ENCODE results near the gene PLSCR3. TPM values are rescaled to one million over a fixed set of nuclear protein-coding genes. Genes with fewer than 3 reads are reported as not detected.

Gene PLSCR3
- total RNA-seq, 1 experiment from 2014 or later: 39.8 TPM

Other genes with a start within 250 kb of the PLSCR3 start
- 1.2 TPM in 1 of 2 replicates, not detected in the other for gene ASGR1, start 215.2 kb downstream of the PLSCR3 start, total RNA-seq (2014; rRNA removed; shearing (Covaris generic); ENCODE audit: low replicate concordance)
- gene DLG4, start 174.7 kb downstream of the PLSCR3 start, total RNA-seq (2014; rRNA removed; shearing (Covaris generic); ENCODE audit: low replicate concordance): 8.5 and 24.1 TPM in 2 replicates
- 245 and 371 TPM in 2 replicates for gene ACADVL, start 174.6 kb downstream of the PLSCR3 start, total RNA-seq (2014; rRNA removed; shearing (Covaris generic); ENCODE audit: low replicate concordance)
- gene DVL2, start 160.0 kb downstream of the PLSCR3 start, total RNA-seq (2014; rRNA removed; shearing (Covaris generic); ENCODE audit: low replicate concordance): 75.2 and 117 TPM in 2 replicates
- gene PHF23, start 155.1 kb downstream of the PLSCR3 start, total RNA-seq (2014; rRNA removed; shearing (Covaris generic); ENCODE audit: low replicate concordance): 36.7 and 69.3 TPM in 2 replicates
- gene GABARAP, start 152.1 kb downstream of the PLSCR3 start, total RNA-seq (2014; rRNA removed; shearing (Covaris generic); ENCODE audit: low replicate concordance): 218 and 301 TPM in 2 replicates
- gene CTDNEP1, start 142.8 kb downstream of the PLSCR3 start, total RNA-seq (2014; rRNA removed; shearing (Covaris generic); ENCODE audit: low replicate concordance): 52.6 and 87.8 TPM in 2 replicates
- gene ELP5, start 142.3 kb downstream of the PLSCR3 start, total RNA-seq (2014; rRNA removed; shearing (Covaris generic); ENCODE audit: low replicate concordance): 38.8 and 53.4 TPM in 2 replicates
- gene CLDN7, start 132.0 kb downstream of the PLSCR3 start, total RNA-seq (2014; rRNA removed; shearing (Covaris generic); ENCODE audit: low replicate concordance): not detected in 2 replicates
- gene SLC2A4, start 112.8 kb downstream of the PLSCR3 start, total RNA-seq (2014; rRNA removed; shearing (Covaris generic); ENCODE audit: low replicate concordance): 0.14 TPM in 1 of 2 replicates, not detected in the other
- not detected in 2 replicates for gene YBX2, start 99.9 kb downstream of the PLSCR3 start, total RNA-seq (2014; rRNA removed; shearing (Covaris generic); ENCODE audit: low replicate concordance)
- gene EIF5A, start 86.9 kb downstream of the PLSCR3 start, total RNA-seq (2014; rRNA removed; shearing (Covaris generic); ENCODE audit: low replicate concordance): 231 and 326 TPM in 2 replicates
- 36.9 and 63.1 TPM in 2 replicates for gene GPS2, start 79.2 kb downstream of the PLSCR3 start, total RNA-seq (2014; rRNA removed; shearing (Covaris generic); ENCODE audit: low replicate concordance)
- gene NEURL4, start 65.2 kb downstream of the PLSCR3 start, total RNA-seq (2014; rRNA removed; shearing (Covaris generic); ENCODE audit: low replicate concordance): 11.1 and 21.2 TPM in 2 replicates
- 51.0 and 85.0 TPM in 2 replicates for gene ACAP1, start 58.0 kb downstream of the PLSCR3 start, total RNA-seq (2014; rRNA removed; shearing (Covaris generic); ENCODE audit: low replicate concordance)
- 5.1 and 6.8 TPM in 2 replicates for gene KCTD11, start 42.4 kb downstream of the PLSCR3 start, total RNA-seq (2014; rRNA removed; shearing (Covaris generic); ENCODE audit: low replicate concordance)
- not detected in 2 replicates for gene TMEM95, start 39.4 kb downstream of the PLSCR3 start, total RNA-seq (2014; rRNA removed; shearing (Covaris generic); ENCODE audit: low replicate concordance)
- 0.75 and 3.8 TPM in 2 replicates for gene TNK1, start 13.4 kb downstream of the PLSCR3 start, total RNA-seq (2014; rRNA removed; shearing (Covaris generic); ENCODE audit: low replicate concordance)
- gene TMEM256, start 9.6 kb upstream of the PLSCR3 start, total RNA-seq (2014; rRNA removed; shearing (Covaris generic); ENCODE audit: low replicate concordance): 262 and 330 TPM in 2 replicates
- not detected in 2 replicates for gene NLGN2, start 13.3 kb upstream of the PLSCR3 start, total RNA-seq (2014; rRNA removed; shearing (Covaris generic); ENCODE audit: low replicate concordance)
- gene SPEM1, start 25.8 kb upstream of the PLSCR3 start, total RNA-seq (2014; rRNA removed; shearing (Covaris generic); ENCODE audit: low replicate concordance): not detected in 2 replicates
- not detected in 2 replicates for gene SPEM2, start 31.1 kb upstream of the PLSCR3 start, total RNA-seq (2014; rRNA removed; shearing (Covaris generic); ENCODE audit: low replicate concordance)
- gene SPEM3, start 34.3 kb upstream of the PLSCR3 start, total RNA-seq (2014; rRNA removed; shearing (Covaris generic); ENCODE audit: low replicate concordance): not detected in 2 replicates
- gene TMEM102, start 40.9 kb upstream of the PLSCR3 start, total RNA-seq (2014; rRNA removed; shearing (Covaris generic); ENCODE audit: low replicate concordance): 3.0 and 9.9 TPM in 2 replicates
- gene FGF11, start 45.0 kb upstream of the PLSCR3 start, total RNA-seq (2014; rRNA removed; shearing (Covaris generic); ENCODE audit: low replicate concordance): 0.32 and 0.67 TPM in 2 replicates
- gene CHRNB1, start 50.5 kb upstream of the PLSCR3 start, total RNA-seq (2014; rRNA removed; shearing (Covaris generic); ENCODE audit: low replicate concordance): 3.6 and 6.6 TPM in 2 replicates
- 5.5 and 7.2 TPM in 2 replicates for gene ZBTB4, start 85.1 kb upstream of the PLSCR3 start, total RNA-seq (2014; rRNA removed; shearing (Covaris generic); ENCODE audit: low replicate concordance)
- not detected in 2 replicates for gene SLC35G6, start 86.9 kb upstream of the PLSCR3 start, total RNA-seq (2014; rRNA removed; shearing (Covaris generic); ENCODE audit: low replicate concordance)
- 78.8 and 169 TPM in 2 replicates for gene POLR2A, start 89.8 kb upstream of the PLSCR3 start, total RNA-seq (2014; rRNA removed; shearing (Covaris generic); ENCODE audit: low replicate concordance)
- not detected in 2 replicates for gene TNFSF12, start 154.5 kb upstream of the PLSCR3 start, total RNA-seq (2014; rRNA removed; shearing (Covaris generic); ENCODE audit: low replicate concordance)
- gene TNFSF13, start 164.2 kb upstream of the PLSCR3 start, total RNA-seq (2014; rRNA removed; shearing (Covaris generic); ENCODE audit: low replicate concordance): 0.90 and 4.0 TPM in 2 replicates
- gene SENP3, start 167.4 kb upstream of the PLSCR3 start, total RNA-seq (2014; rRNA removed; shearing (Covaris generic); ENCODE audit: low replicate concordance): 62.8 and 96.1 TPM in 2 replicates
- 3.8 and 6.0 TPM in 2 replicates for gene CD68, start 185.1 kb upstream of the PLSCR3 start, total RNA-seq (2014; rRNA removed; shearing (Covaris generic); ENCODE audit: low replicate concordance)
- 25.4 and 27.0 TPM in 2 replicates for gene MPDU1, start 189.3 kb upstream of the PLSCR3 start, total RNA-seq (2014; rRNA removed; shearing (Covaris generic); ENCODE audit: low replicate concordance)
- 1.2 and 1.6 TPM in 2 replicates for gene SOX15, start 195.6 kb upstream of the PLSCR3 start, total RNA-seq (2014; rRNA removed; shearing (Covaris generic); ENCODE audit: low replicate concordance)
- gene FXR2, start 220.4 kb upstream of the PLSCR3 start, total RNA-seq (2014; rRNA removed; shearing (Covaris generic); ENCODE audit: low replicate concordance): 40.5 and 42.3 TPM in 2 replicates
- gene SAT2, start 233.3 kb upstream of the PLSCR3 start, total RNA-seq (2014; rRNA removed; shearing (Covaris generic); ENCODE audit: low replicate concordance): 36.0 and 55.0 TPM in 2 replicates
- gene SHBG, start 235.6 kb upstream of the PLSCR3 start, total RNA-seq (2014; rRNA removed; shearing (Covaris generic); ENCODE audit: low replicate concordance): 0.58 and 1.2 TPM in 2 replicates

Measured in Karpas-422 (cell line).